Heart right ventricle (tissue), 16 donors: ENCODE data around the gene ARHGDIG. TPM values are rescaled to one million over a fixed set of nuclear protein-coding genes. Genes with fewer than 3 reads are reported as not detected.

Source experiments
- ATAC-seq, 8 donors: fragments of 200-7000 bp; cut with Tn5 transposase; one replicate each; pipeline ENCODE4 v1.9.1; 2020; ENCODE audit warnings: mild to moderate bottlenecking in 8 of 8, moderate library complexity in 8 of 8, moderate number of reproducible peaks in 1 of 8
- DNase-seq, 2 donors: peaks; one replicate each; pipeline ENCODE4 v3.0.0-alpha.2; 2020
- H3K27ac ChIP-seq, 10 donors: fragments of 200-600 bp; sonication (generic) in 2 of 10; one replicate each; pipeline versions ENCODE4 v1.5.0 to v1.8.0; 2020 to 2022; ENCODE audit warnings: mild to moderate bottlenecking in 3 of 10
- H3K27me3 ChIP-seq, 7 donors: fragments of 200-600 bp; one replicate each; pipeline ENCODE4 v1.8.0; 2021 to 2022; ENCODE audit warnings: mild to moderate bottlenecking in 2 of 7
- H3K36me3 ChIP-seq, 9 donors: fragments of 200-600 bp; sonication (generic) in 1 of 9; one replicate each; pipeline versions ENCODE4 v1.5.0 to v1.8.0; 2020 to 2022; ENCODE audit warnings: mild to moderate bottlenecking in 2 of 9
- H3K4me1 ChIP-seq, 9 donors: fragments of 200-600 bp; sonication (generic) in 1 of 9; one replicate each; pipeline versions ENCODE4 v1.5.0 to v1.8.0; 2020 to 2022; ENCODE audit warnings: mild to moderate bottlenecking in 4 of 9
- H3K4me3 ChIP-seq, 10 donors: fragments of 200-600 bp; sonication (generic) in 2 of 10; one replicate each; pipeline versions ENCODE4 v1.5.0 to v1.8.0; 2020 to 2022; ENCODE audit warnings: mild to moderate bottlenecking in 7 of 10, moderate library complexity in 2 of 10
- H3K9me3 ChIP-seq, 11 donors: fragments of 200-600 bp in 10 of 11; sonication (generic) in 2 of 11; one replicate each; pipeline versions ENCODE4 v1.5.0 to v1.8.0; 2013 to 2022; ENCODE audit warnings: mild to moderate bottlenecking in 2 of 11, control low read depth in 1 of 11, moderate library complexity in 1 of 11
- WGBS, 2 donors: extraction: QIAGEN DNeasy Blood & Tissue Kit; methylation state at CpG; one replicate each; pipeline ENCODE4 v1.1.7; 2013; ENCODE audit warnings: inconsistent platforms in 1 of 2; 5-methylcytosine and 5-hydroxymethylcytosine counted together
- intact Hi-C, 10 donors: fragments of 100-400 bp; cut with DNase I; formaldehyde crosslinking; loops; one replicate each; pipeline versions ENCODE4 v1.11.1 to v1.14.2; 2022
- polyA plus RNA-seq, 2 donors: library from polyadenylated mRNA; stranded (reverse); fragments of 200-250 nt; gene quantifications; one replicate each; pipeline ENCODE4 v1.2.3, GENCODE V29; 2013
- total RNA-seq, 10 donors: library from RNA; stranded (reverse); fragmentation: NEBNext Ultra II Directional in 3 of 10; extraction: Animal tissue kit (Norgen Biotek cat#: 25700) in 3 of 10; gene quantifications; one replicate each; pipeline versions ENCODE4 v1.2.1 to v1.2.4, GENCODE V29; 2021 to 2023
- TF ChIP-seq, protein P1 (sequence below), 9 donors: fragments of 200-600 bp; sonication (generic) in 2 of 9; IDR thresholded peaks; one replicate each; pipeline versions ENCODE4 v1.5.0 to v1.8.0; 2021 to 2022; ENCODE audit warnings: antibody characterized with exemption in 9 of 9, mild to moderate bottlenecking in 5 of 9, moderate library complexity in 1 of 9
- donor health status: Arrhythmogenic right ventricular cardiomyopathy.
- donor health status: ischemic (EF 13 %, LVEDD 7.1; RV severe dilation, severe dysfunction).
- donor health status: healthy with polysubstance abuse.
- donor health status: DM: no; HTN: yes; CAD: no.
- donor health status: DM: no; HTN: no; CAD: no.
- donor health status: ischemic (EF 25% LVEDD 6.9; RV normal size, moderate dysfunction).
- donor health status: ischemic (EF 25% LVEDD 5.7; RV mildly dilated, moderate dysfunction).
- donor health status: healthy.
- donor health status: DM: yes; HTN: yes; CAD: no.
- donor health status: Ischemic cardiomyopathy.
- donor health status: ischemic (EF 35%, LVEDD 5.7; RV mildly dilated, moderate dysfunction).
- donor health status: nonischemic (EF 11% LVEDD 7.7; RV severe dilation, severe dysfunction).
- donor health status: DM: yes; HTN: yes; CAD: no.
- donor health status: PGD.
- donor health status: ischemic (EF 29% LVEDD 5.4; RV normal size, mild dysfunction).
- donor health status: nonischemic (EF 23%, LVEDD 6.1; RV moderate dilation, normal function).

ARHGDIG gene
- total and polyA plus RNA-seq, 12 donors, result 0.17 to 16.9 (median 9.1) TPM

GRCh38 chr16:273547-274421, 6.6 kb upstream of the ARHGDIG start:
- TF ChIP-seq, protein P1, sequence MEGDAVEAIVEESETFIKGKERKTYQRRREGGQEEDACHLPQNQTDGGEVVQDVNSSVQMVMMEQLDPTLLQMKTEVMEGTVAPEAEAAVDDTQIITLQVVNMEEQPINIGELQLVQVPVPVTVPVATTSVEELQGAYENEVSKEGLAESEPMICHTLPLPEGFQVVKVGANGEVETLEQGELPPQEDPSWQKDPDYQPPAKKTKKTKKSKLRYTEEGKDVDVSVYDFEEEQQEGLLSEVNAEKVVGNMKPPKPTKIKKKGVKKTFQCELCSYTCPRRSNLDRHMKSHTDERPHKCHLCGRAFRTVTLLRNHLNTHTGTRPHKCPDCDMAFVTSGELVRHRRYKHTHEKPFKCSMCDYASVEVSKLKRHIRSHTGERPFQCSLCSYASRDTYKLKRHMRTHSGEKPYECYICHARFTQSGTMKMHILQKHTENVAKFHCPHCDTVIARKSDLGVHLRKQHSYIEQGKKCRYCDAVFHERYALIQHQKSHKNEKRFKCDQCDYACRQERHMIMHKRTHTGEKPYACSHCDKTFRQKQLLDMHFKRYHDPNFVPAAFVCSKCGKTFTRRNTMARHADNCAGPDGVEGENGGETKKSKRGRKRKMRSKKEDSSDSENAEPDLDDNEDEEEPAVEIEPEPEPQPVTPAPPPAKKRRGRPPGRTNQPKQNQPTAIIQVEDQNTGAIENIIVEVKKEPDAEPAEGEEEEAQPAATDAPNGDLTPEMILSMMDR (IDR thresholded peaks at IDR 0.05), result no peak
- ATAC-seq, result peak in 2 of 8 donors; percentile 8 to 9
- intact Hi-C loops, result no loop called here
- no peak overlapping the region for H3K4me3 ChIP-seq
- DNase-seq, result no peak
- peaks cover 0 to 31% (median 7%) of the 10 kb centered on the region in 7 donors for H3K27me3 ChIP-seq
- peaks cover 0 to 19% (median 8%) of the 10 kb centered on the region in 9 donors for H3K4me1 ChIP-seq
- 83 to 87% methylated on average over 30 of the region's 30 CpGs for WGBS, 2 donors
- no peaks in the 10 kb centered on the region for H3K9me3 ChIP-seq
- H3K36me3 ChIP-seq, result no peaks in the 10 kb centered on the region
- H3K27ac ChIP-seq, result no peak overlapping the region

DNA sequence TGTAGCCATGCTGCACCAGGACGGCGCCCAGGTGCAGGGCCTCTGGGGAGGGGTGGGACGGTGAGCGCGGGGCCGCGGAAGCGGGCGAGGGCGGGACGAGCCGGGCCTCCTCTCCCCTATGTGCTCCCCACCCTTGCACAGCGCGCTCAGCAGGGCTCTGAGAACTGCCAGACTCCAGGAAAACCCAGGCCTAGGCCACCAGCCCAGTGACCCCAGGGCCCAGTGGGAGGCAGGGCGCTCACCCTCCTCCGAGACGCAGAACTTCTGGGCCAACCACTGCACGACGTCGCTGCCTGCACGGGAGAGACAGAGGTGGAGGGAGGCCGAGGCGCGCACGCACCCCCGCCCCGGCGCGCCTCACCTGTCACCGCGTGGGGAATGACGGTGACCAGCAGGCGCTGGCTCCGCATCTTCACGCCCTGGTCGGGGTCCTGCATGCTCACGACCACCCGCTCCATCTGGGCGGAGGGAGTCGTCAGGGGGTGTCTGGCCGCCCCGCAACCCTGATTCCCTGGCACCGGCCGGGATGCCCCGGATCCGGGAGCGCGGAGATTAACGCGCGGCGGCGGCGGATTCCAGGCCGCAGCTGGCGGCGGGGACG, 5.2 kb upstream of the ARHGDIG start:
- no peaks in the 10 kb centered on the region for H3K9me3 ChIP-seq
- TF ChIP-seq, protein P1 (IDR thresholded peaks at IDR 0.05), result no peak
- H3K27ac ChIP-seq, result peak overlapping the region in 1 of 10 donors; percentile 9
- H3K36me3 ChIP-seq, result no peaks in the 10 kb centered on the region
- H3K4me1 ChIP-seq, result peaks cover 0 to 27% (median 14%) of the 10 kb centered on the region in 9 donors
- H3K27me3 ChIP-seq, result peaks cover 0 to 44% (median 7%) of the 10 kb centered on the region in 7 donors
- 2 to 3% methylated on average over 35 to 58 of the region's 58 CpGs for WGBS, 2 donors
- intact Hi-C loops, result no loop called here
- ATAC-seq (peak in 4 of 8 donors; percentile 3 to 23 (median 10)), DNase-seq (peak in 1 of 2 donors; percentile 13)
- peak overlapping the region in 9 of 10 donors; percentile 40 to 64 (median 59) for H3K4me3 ChIP-seq

- Histone ChIP-seq H3K4me3 (peak within 1 kb of the TSS in 9 of 10 donors; percentile 40 to 64 (median 59)), H3K27me3 (peaks cover 0 to 48% (median 10%) of the 10 kb centered on the region in 7 donors), H3K36me3 (no peaks in the 10 kb centered on the region), H3K9me3 (no peaks in the 10 kb centered on the region), H3K27ac (peak within 1 kb of the TSS in 1 of 10 donors; percentile 28), H3K4me1 (peaks cover 0 to 30% (median 17%) of the 10 kb centered on the region in 9 donors)
- ATAC-seq, result peak in 3 of 8 donors; percentile 22 to 46 (median 27)
- WGBS, 2 donors, result 3 to 4% methylated on average over 40 to 51 of the region's 56 CpGs
- intact Hi-C loops, result no loop called here
- TF ChIP-seq, protein P1 (IDR thresholded peaks at IDR 0.05), result no peak
- DNase-seq, result peak in 1 of 2 donors; percentile 27
Observed at GRCh38 chr16:275786-276232, 4.6 kb upstream of the ARHGDIG start, which contains the start of gene RGS11. Gene RGS11 (minus strand): TSS chr16:275944. CDS start chr16:275911, 33 bp downstream.

DNA sequence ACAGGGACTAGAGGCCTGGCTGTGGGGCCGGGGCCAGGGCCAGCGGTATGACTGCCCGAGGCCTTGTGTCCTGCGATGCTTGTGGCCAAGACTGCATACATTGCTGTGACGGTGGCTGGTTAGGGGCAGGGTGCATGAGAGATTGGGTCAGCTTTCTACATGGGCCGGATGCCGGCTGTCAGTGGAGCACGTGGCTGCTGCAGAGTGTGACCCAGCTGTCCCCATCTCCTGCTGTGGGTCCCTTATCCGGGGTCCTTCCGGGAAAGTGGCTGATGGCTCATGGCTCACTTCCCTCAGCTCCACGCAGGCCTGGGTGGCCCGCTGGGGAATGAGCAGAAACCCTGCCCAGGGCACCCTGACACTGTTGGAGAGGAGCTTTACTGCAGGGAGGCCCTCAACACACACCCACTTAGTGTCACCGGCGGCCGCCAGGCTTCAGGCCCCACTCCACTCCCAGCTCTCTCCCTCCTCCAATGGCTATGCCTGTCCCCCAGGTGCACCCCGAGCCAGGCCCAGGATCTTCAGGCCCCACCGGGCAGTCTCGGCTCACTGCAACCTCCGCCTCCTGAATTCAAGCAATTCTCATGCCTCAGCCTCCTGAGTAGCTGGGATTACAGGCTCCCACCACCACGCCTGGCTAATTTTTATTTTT, 3.8 kb upstream of the ARHGDIG start:
- Histone ChIP-seq H3K9me3 (no peaks in the 10 kb centered on the region), H3K4me3 (peak overlapping the region in 6 of 10 donors; percentile 53 to 64 (median 61)), H3K36me3 (no peaks in the 10 kb centered on the region), H3K4me1 (peaks cover 0 to 37% (median 22%) of the 10 kb centered on the region in 9 donors), H3K27ac (peak overlapping the region in 1 of 10 donors; percentile 28), H3K27me3 (peaks cover 0 to 55% (median 14%) of the 10 kb centered on the region in 7 donors)
- DNase-seq (no peak), ATAC-seq (peak in 5 of 8 donors; percentile 5 to 23 (median 12))
- intact Hi-C loops, result no loop called here
- TF ChIP-seq, protein P1 (IDR thresholded peaks at IDR 0.05), result no peak
- 80% methylated on average over 20 of the region's 20 CpGs for WGBS, 2 donors
